NCI-H1417 (cell line): ENCODE measurements around the gene IFI6.
"Not testable (repeated sequence)": the region's sequence is repeated elsewhere in the genome, so short reads cannot be mapped to it uniquely, and the experiment has no call there.

Source experiments
- DNase-seq, 3 experiments: peaks; one replicate each; lab custom pipeline; 2025; lab: John Stamatoyannopoulos, UW

The IFI6 gene

GRCh38 chr1:27628712-27629111 lies 43.3 kb downstream of the IFI6 start:
- no peak for DNase-seq

GRCh38 chr1:27627733-27628132 lies 44.3 kb downstream of the IFI6 start:
- not testable (repeated sequence) for DNase-seq

- no peak for DNase-seq
Observed at GRCh38 chr1:27627061-27627460, 44.9 kb downstream of the IFI6 start.

GRCh38 chr1:27626031-27626935 lies 45.7 kb downstream of the IFI6 start:
- DNase-seq = no peak

- DNase-seq = peak in 2 of 3 experiments; percentile 54 to 80
Observed at GRCh38 chr1:27624467-27625178, 47.4 kb downstream of the IFI6 start.

GRCh38 chr1:27623327-27624212 lies 48.4 kb downstream of the IFI6 start:
- no peak for DNase-seq

GRCh38 chr1:27622828-27623227 lies 49.2 kb downstream of the IFI6 start:
- no peak for DNase-seq

GRCh38 chr1:27621051-27621920 lies 50.7 kb downstream of the IFI6 start:
- DNase-seq = no peak

- not testable (repeated sequence) for DNase-seq
Observed at GRCh38 chr1:27619782-27620438, 52.1 kb downstream of the IFI6 start.

- no peak for DNase-seq
Observed at GRCh38 chr1:27618341-27619082, 53.5 kb downstream of the IFI6 start.

GRCh38 chr1:27617420-27617819 lies 54.6 kb downstream of the IFI6 start:
- no peak for DNase-seq

- no peak for DNase-seq
Observed at GRCh38 chr1:27616441-27616840, 55.6 kb downstream of the IFI6 start.
